HFFc6 (cell line): ENCODE data around the gene NECTIN4. TPM values are rescaled to one million over a fixed set of nuclear protein-coding genes. Genes with fewer than 3 reads are reported as not detected.

ENCODE experiments used
- DNase-seq: peaks from one replicate; pipeline ENCODE4 v3.0.0-alpha.2; 2018
- H3K27ac Mint-ChIP-seq: 2 replicates; pipeline ENCODE4 v1.8.0; 2020; ENCODE audit warnings: mild to moderate bottlenecking, mixed read lengths
- H3K27me3 Mint-ChIP-seq: 2 replicates; pipeline ENCODE4 v1.8.0; 2021; ENCODE audit warnings: mild to moderate bottlenecking, moderate library complexity, mixed read lengths; ENCODE audit not compliant: insufficient read depth
- H3K36me3 Mint-ChIP-seq: 2 replicates; pipeline ENCODE4 v1.8.0; 2021; ENCODE audit warnings: low read depth, mixed read lengths
- H3K4me1 Mint-ChIP-seq: 2 replicates; pipeline ENCODE4 v1.8.0; 2020; ENCODE audit warnings: low read depth, mixed read lengths
- H3K4me3 Mint-ChIP-seq: 2 replicates; pipeline ENCODE4 v1.8.0; 2020; ENCODE audit warnings: mild to moderate bottlenecking, moderate library complexity, mixed read lengths
- H3K9me3 Mint-ChIP-seq: 2 replicates; pipeline ENCODE4 v1.8.0; 2020; ENCODE audit warnings: mild to moderate bottlenecking, mixed read lengths
- CTCF ChIP-seq: fragments of 200-600 bp; sonication (generic); IDR thresholded peaks from 2 replicates; pipeline ENCODE4 v1.5.0; 2021; ENCODE audit warnings: antibody characterized with exemption, mild to moderate bottlenecking
- total RNA-seq, 6 experiments: library from RNA; stranded (reverse); fragmentation: NEBNext Ultra II Directional; extraction: Animal tissue kit (Norgen Biotek cat#: 25700); gene quantifications; 2 replicates in 1 of 6; 3 replicates in 5 of 6; pipeline ENCODE4 v1.2.3, GENCODE V29; 2021

The NECTIN4 gene
- total RNA-seq, 6 experiments from 2014 or later: 0.09 to 0.14 TPM; not detected in 4

DNA sequence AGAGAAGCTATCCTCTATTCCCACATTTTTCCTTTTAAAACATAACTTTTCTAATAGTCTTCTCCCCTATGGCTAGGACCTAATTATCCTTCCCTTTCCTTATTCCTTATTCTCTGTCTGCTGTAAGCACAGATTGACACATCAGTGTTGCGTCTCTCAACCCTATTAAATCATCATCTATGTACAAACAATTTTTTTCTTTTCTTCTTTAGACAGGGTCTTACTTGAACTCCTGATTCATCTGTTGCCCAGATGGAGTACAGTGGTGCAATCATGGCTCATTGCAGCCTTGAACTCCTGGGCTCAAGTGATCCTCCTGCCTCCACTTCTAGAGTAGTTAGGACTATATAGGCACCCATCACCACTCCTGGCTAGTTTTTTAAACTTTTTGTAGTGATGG lies 17.1 kb upstream of the NECTIN4 start:
- peaks cover 11% of the 10 kb centered on the region for H3K36me3 Mint-ChIP-seq
- no peaks in the 10 kb centered on the region; the same call in 1 of the 2 replicates for H3K4me1 Mint-ChIP-seq
- H3K27ac Mint-ChIP-seq: no peak overlapping the region
- no peak overlapping the region for H3K4me3 Mint-ChIP-seq
- no peaks in the 10 kb centered on the region for H3K9me3 Mint-ChIP-seq
- no peak for DNase-seq
- no peak for TF ChIP-seq CTCF
- H3K27me3 Mint-ChIP-seq: peaks cover 2% of the 10 kb centered on the region; the same call in 1 of the 2 replicates

GRCh38 chr1:161100556-161100955 lies 11.2 kb upstream of the NECTIN4 start:
- H3K27ac Mint-ChIP-seq: no peak overlapping the region
- no peak for TF ChIP-seq CTCF
- DNase-seq: no peak
- no peak overlapping the region for H3K4me3 Mint-ChIP-seq
- H3K4me1 Mint-ChIP-seq: peaks cover 29% of the 10 kb centered on the region
- peaks cover 5% of the 10 kb centered on the region for H3K36me3 Mint-ChIP-seq
- peaks cover 11% of the 10 kb centered on the region for H3K27me3 Mint-ChIP-seq
- H3K9me3 Mint-ChIP-seq: no peaks in the 10 kb centered on the region

GRCh38 chr1:161099090-161099802 lies 9.9 kb upstream of the NECTIN4 start:
- H3K4me3 Mint-ChIP-seq: peak overlapping the region; percentile 92
- no peaks in the 10 kb centered on the region for H3K9me3 Mint-ChIP-seq
- peaks cover 29% of the 10 kb centered on the region for H3K4me1 Mint-ChIP-seq
- no peak for DNase-seq
- H3K27ac Mint-ChIP-seq: peak overlapping the region; percentile 34
- H3K27me3 Mint-ChIP-seq: peaks cover 11% of the 10 kb centered on the region
- TF ChIP-seq CTCF: no peak
- peaks cover 5% of the 10 kb centered on the region for H3K36me3 Mint-ChIP-seq

DNA sequence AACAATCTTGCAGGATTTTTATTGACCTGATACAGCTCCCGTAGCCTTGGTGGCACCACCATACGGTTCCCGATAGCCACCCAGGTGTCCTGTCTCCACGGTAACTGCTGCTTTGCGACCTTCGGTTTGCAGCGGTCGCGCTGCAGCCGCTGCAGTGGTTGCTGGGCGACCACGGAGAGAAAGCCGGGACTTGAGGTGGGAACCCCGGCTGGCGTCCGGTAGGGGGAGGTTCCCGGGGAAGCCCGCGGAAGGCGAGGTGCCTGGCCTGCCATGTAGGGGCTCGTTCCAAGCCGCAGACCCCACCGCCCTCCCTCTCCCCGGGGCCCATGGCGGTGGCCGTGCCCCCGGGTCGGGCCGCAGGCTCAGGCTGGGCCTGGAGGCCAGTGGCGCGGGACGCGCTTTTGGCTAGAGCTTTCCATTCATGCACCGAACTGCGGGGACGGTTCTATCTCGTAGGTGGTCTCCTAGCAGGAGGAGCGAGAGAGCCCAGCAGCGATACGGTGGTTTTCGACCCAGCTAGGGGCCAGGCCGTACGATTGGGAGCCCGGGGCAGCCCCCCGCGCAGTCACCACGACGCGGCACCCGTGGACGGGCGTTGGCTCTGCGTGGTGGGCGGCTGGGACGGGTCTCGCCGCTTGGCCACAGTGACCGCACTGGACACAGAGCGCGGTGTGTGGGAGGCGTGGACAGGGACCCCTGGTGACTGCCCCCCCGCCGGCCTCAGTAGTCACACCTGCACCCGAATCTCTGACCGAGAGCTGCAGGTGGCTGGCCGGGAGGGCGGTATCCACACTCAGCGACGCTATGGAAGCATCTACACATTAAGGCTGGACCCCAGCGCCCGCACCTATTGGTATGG lies 9.1 kb upstream of the NECTIN4 start, which contains the start of gene KLHDC9:
Gene KLHDC9 (plus strand): TSS at position 152 of the 859 bp plus-strand sequence. CDS start 175 bp downstream, at position 327.
- DNase-seq: peak; percentile 83
- Mint-ChIP-seq H3K27me3 (peaks cover 11% of the 10 kb centered on the region), H3K4me1 (peaks cover 32% of the 10 kb centered on the region), H3K4me3 (peak within 1 kb of the TSS; percentile 92), H3K9me3 (no peaks in the 10 kb centered on the region), H3K27ac (peak within 1 kb of the TSS; percentile 78), H3K36me3 (peaks cover 5% of the 10 kb centered on the region)
- TF ChIP-seq CTCF: no peak

GRCh38 chr1:161096530-161096929 lies 7.2 kb upstream of the NECTIN4 start:
- Mint-ChIP-seq H3K27ac (no peak overlapping the region), H3K4me3 (no peak overlapping the region), H3K9me3 (no peaks in the 10 kb centered on the region), H3K27me3 (peaks cover 11% of the 10 kb centered on the region), H3K36me3 (peaks cover 5% of the 10 kb centered on the region), H3K4me1 (peaks cover 49% of the 10 kb centered on the region)
- no peak for TF ChIP-seq CTCF
- no peak for DNase-seq
